Measurements from ENCODE around the gene RXFP4.

GRCh38 chr1:155912056-155912536, 29.3 kb upstream of the RXFP4 start:
- TF ChIP-seq YY1 (IDR thresholded peaks at IDR 0.05; ENCODE audit: insufficient read depth, insufficient read length) (no peak), ZNF274 (IDR thresholded peaks at IDR 0.05; ENCODE audit: low read depth, low read length) (no peak)

Measured in NT2/D1 (cell line).